ENCODE measurements around the gene SMIM44.

Gene SMIM44

GRCh38 chr19:3515891-3516422, 32.7 kb upstream of the SMIM44 start:
- no peak overlapping the region for H3K27ac ChIP-seq
- TF ChIP-seq, protein P1, sequence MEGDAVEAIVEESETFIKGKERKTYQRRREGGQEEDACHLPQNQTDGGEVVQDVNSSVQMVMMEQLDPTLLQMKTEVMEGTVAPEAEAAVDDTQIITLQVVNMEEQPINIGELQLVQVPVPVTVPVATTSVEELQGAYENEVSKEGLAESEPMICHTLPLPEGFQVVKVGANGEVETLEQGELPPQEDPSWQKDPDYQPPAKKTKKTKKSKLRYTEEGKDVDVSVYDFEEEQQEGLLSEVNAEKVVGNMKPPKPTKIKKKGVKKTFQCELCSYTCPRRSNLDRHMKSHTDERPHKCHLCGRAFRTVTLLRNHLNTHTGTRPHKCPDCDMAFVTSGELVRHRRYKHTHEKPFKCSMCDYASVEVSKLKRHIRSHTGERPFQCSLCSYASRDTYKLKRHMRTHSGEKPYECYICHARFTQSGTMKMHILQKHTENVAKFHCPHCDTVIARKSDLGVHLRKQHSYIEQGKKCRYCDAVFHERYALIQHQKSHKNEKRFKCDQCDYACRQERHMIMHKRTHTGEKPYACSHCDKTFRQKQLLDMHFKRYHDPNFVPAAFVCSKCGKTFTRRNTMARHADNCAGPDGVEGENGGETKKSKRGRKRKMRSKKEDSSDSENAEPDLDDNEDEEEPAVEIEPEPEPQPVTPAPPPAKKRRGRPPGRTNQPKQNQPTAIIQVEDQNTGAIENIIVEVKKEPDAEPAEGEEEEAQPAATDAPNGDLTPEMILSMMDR (conservative IDR thresholded peaks at IDR 0.05): no peak
- no peak for TF ChIP-seq ZFX (IDR thresholded peaks at IDR 0.05)

- TF ChIP-seq ZFX (IDR thresholded peaks at IDR 0.05): no peak
- TF ChIP-seq, protein P1 (conservative IDR thresholded peaks at IDR 0.05): no peak
- no peak overlapping the region for H3K27ac ChIP-seq
Measured at GRCh38 chr19:3514930-3515329, 31.7 kb upstream of the SMIM44 start.

DNA sequence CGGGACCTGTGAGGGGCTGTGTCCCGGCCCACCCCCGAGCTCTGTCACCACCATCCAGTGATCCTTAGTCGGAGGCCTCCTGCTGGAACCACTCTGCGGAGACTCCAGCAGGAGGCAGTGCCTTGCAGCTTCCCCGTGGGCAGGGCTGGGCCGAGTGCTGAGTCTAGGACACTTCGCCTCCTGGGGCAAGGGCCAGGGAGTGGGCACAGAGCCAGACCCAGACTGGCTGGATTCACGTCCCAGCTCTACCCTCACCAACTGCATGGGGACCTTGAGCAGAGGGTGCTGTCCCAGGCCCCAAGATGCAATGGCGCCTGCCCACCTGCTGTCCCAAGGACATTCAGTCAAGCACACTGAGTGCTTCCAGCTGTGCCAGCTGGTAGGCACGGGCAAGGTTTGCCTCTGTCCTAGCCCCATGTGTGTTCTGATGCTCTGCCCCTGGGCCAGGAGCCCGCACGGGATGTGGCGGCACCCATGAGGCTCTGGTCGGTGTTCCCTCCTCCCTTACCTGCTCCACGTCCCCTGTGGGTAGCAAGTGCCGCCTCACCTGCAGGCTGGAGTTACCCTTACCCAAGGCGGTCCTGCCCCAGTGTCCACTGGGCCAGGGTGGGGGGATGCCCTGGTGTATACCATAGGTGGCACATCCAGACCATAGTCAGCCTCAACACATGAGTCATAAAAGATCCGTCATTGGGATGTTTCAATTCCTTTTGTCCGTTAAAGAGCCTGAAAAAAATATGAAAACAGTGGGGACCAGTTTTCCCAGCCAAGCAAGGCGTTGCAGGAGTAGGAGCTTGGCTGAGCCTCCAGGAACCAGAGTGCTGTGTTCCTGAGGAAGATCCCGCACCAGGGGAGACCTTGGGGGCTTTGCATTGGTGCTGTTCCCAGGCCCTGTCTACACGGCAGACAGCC, 30.2 kb upstream of the SMIM44 start:
- TF ChIP-seq, protein P1 (conservative IDR thresholded peaks at IDR 0.05): no peak
- no peak for TF ChIP-seq ZFX (IDR thresholded peaks at IDR 0.05)
- H3K27ac ChIP-seq: no peak overlapping the region

- TF ChIP-seq ZFX (IDR thresholded peaks at IDR 0.05): no peak
- TF ChIP-seq, protein P1 (conservative IDR thresholded peaks at IDR 0.05): no peak
- no peak overlapping the region for H3K27ac ChIP-seq
Measured at GRCh38 chr19:3512562-3513228, 29.5 kb upstream of the SMIM44 start.

- no peak overlapping the region for H3K27ac ChIP-seq
- no peak for TF ChIP-seq ZFX (IDR thresholded peaks at IDR 0.05)
- TF ChIP-seq, protein P1 (conservative IDR thresholded peaks at IDR 0.05): no peak
Measured at GRCh38 chr19:3511506-3512251, 28.4 kb upstream of the SMIM44 start.

- TF ChIP-seq ZFX (IDR thresholded peaks at IDR 0.05): no peak
- TF ChIP-seq, protein P1 (conservative IDR thresholded peaks at IDR 0.05): no peak
Measured at GRCh38 chr19:3510727-3511126, 27.5 kb upstream of the SMIM44 start.

More at GRCh38 chr19:3510727-3511126, 27.5 kb upstream of the SMIM44 start:
- H3K27ac ChIP-seq: no peak overlapping the region

Measured in C4-2B (cell line).